LNCAP (cell line): ENCODE results near the gene ST6GALNAC6.

Experiments used
- TF ChIP-seq, protein P1 (sequence below): fragments of 450-650 bp; IDR thresholded peaks from 2 replicates; pipeline ENCODE4 v1.5.1; 2017; ENCODE audit warnings: mild to moderate bottlenecking

ST6GALNAC6 gene

DNA sequence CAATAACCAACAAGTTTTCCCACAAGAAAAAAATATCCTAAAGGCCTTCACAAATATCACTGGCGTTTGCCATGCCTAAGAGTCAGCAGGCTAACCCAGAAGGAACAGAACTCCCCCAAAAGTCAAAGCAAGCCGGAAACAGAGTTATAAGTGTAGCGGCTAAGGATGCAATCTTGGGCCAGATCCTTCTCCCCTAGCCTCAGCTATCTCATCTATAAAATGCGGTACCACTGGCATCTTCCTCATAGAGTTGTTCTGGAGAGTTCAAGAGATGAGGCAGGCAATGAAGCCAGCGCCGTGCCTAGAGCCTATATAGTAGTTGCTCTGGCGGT is 37.6 kb upstream of the ST6GALNAC6 start:
- TF ChIP-seq, protein P1, sequence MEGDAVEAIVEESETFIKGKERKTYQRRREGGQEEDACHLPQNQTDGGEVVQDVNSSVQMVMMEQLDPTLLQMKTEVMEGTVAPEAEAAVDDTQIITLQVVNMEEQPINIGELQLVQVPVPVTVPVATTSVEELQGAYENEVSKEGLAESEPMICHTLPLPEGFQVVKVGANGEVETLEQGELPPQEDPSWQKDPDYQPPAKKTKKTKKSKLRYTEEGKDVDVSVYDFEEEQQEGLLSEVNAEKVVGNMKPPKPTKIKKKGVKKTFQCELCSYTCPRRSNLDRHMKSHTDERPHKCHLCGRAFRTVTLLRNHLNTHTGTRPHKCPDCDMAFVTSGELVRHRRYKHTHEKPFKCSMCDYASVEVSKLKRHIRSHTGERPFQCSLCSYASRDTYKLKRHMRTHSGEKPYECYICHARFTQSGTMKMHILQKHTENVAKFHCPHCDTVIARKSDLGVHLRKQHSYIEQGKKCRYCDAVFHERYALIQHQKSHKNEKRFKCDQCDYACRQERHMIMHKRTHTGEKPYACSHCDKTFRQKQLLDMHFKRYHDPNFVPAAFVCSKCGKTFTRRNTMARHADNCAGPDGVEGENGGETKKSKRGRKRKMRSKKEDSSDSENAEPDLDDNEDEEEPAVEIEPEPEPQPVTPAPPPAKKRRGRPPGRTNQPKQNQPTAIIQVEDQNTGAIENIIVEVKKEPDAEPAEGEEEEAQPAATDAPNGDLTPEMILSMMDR, result no peak

DNA sequence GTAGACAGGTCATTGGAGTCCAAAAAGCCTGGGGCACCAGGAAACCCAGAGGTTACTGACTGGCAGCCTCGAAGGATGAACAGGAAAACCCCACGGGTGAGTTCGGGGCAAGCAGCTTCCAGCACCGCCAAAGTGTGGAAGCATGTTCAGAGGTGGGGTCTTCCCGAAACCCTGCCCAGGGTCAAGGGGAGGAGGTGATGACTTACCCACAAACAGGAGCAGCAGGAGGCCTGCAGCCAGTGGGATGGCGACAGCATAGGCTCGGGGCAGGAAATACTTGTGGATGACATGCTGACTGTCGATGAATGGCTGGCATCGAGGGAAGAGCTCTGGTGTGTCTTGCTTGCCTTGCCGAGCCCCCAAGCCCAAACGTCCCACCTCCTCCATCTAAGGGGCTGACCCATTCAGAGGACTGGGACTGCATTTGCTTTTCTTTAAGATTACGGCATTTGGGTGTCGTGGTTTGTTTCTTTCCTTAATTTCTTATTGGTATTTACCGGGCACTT is 37.0 kb upstream of the ST6GALNAC6 start:
- TF ChIP-seq, protein P1, result no peak

DNA sequence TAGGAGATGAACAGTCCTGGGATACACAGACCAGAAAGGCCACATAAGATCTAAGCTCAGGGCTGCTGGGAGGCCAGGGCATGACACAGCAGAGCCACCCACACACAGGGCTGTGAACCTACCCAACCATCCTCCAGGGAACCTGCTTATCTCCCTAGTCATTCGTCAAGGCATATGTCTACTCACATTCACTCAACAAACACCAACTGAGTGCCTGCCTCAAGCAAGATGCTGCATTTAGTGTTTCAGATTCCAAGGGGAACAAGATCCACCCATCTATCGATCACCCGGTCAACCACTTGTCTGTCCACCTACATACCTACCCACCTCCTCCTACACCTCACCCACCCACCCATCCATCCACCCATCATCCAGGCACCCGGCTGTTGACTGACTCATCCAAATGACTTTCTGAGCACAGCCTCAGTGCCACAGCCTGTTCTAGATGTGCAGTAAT is 36.4 kb upstream of the ST6GALNAC6 start:
- TF ChIP-seq, protein P1, result no peak

DNA sequence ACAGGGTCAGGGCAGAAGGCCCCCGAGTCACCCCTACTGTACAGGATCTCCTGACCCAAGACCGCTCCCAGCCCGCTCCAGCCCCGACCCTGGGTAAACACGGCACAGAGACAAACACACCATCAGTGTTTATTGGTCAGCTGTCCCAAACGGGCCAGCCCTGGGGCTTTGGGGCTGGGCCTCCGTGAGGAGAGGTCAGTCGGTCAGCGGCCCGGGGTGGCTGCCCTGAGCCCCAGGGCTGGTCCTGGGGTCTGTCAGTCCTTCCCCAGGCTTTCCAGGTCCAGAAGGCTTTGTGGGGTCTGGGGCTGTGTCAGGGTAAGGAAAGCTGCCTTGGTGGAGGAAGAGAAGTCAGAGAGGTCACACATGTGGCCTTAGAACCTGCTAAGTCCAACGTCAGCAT is 35.6 kb upstream of the ST6GALNAC6 start:
- TF ChIP-seq, protein P1, result no peak

DNA sequence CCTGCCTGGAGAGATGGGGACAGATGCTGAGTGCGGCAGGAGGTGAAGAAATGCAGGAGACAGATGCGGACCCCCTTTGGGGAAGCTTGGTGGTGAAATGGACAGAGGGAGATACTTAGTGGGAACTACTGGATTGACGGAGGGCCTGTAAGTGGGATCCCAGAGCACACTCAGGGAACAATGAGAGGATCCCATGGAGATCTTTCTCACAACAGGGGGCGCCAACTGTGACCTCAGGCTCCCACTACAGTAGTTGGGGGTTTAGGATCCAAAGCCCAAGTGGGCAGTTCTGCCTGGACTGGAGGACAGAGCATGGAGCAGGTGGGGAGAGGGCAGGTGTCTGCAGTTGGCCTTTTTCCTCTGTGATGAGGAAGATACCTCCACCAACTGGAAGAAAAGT is 34.8 kb upstream of the ST6GALNAC6 start:
- TF ChIP-seq, protein P1, result no peak

DNA sequence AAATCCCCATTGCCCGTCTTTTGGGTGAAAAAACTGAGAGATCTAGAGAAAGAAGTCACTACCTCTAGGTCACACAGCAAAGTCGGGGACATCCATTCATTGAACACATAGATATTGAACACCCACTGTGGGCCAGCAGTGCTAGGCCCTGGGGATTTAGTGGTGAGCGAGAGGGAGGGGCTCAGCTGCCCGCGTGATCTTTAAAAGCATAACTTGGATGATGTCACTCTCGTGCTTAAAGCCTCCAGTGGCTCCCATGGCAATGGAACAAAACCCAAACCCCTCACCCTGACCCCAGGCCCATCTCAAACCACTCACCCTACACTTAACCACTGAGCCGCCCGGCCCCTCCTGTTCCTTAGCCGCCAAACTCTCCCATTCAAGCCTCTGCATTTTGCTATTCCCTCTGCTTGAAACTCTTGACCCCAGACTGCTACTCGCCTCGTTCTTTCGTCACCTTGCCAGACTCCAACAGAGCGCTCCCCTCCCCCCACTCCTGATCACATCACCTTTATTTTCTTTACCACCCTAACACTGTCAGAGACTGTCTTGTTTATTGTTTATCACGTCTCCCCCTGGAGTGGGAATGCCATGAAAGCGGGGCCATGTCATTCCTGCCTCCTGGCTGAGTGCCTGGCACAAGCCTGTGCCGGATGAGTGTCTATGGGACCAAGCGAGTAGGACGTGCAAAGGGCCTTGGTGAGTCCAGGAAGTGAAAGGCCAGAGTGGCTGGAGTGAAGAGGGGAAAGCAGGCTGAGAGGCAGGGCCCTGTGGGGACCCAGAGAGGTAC is 31.9 kb upstream of the ST6GALNAC6 start:
- TF ChIP-seq, protein P1, result no peak

DNA sequence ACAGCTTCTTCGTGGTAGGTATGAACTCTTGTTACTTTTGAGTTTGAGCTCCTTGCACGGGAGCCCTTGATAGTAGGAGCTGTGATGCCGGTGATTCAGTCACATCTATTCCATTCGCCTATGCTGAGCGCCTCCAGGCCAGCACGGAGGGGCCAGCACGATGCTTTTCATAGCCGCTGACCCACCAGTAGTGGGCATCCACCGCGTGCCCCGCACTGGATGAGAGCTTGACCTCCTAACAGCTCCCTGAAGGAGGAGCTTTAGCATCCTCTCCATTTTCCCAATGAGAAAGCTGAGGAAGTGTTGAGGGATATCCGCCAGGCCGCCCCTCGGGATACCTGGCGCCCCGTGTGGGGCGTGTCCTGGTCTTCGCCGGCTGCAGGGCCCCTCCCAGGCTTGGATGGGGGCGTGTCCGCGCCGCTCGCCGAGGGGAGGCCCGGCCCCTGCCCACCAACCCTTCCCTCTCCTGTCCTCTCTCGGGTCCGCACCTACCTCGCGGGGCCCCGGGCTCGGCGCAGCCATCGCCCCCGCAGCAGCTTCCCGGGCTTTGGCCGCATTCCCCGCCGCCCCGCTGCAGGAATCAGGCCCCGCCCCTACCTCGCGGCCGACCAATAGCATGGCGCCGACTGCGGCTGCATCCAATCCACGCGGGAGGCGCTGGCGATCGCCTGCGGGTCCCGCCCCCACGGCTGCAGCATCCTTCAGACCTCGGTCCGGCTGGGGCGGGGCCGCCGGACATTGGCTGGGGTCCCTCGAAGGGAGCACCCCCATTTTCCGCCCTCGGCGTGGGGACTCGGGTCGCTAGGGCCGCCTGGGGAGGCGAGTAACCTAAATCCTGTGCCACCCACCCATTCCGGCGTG is 31.1 kb upstream of the ST6GALNAC6 start, which contains the start of gene PIP5KL1:
Gene PIP5KL1 (minus strand): TSS at position 547 of the 861 bp plus-strand sequence. CDS start 25 bp downstream, at position 522.
- TF ChIP-seq, protein P1, result no peak
